LNCAP (cell line): ENCODE measurements around the gene METTL16.

ENCODE experiments used
- CTCF ChIP-seq: fragments of 450-650 bp; IDR thresholded peaks from 2 replicates; pipeline ENCODE4 v1.5.1; 2017; ENCODE audit warnings: mild to moderate bottlenecking

METTL16 gene

GRCh38 chr17:2391597-2392251, 120.0 kb downstream of the METTL16 start:
- TF ChIP-seq CTCF, result no peak

GRCh38 chr17:2390199-2390836, 121.4 kb downstream of the METTL16 start:
- TF ChIP-seq CTCF, result no peak

- no peak for TF ChIP-seq CTCF
Observed at GRCh38 chr17:2388683-2389055, 123.0 kb downstream of the METTL16 start.

- no peak for TF ChIP-seq CTCF
Observed at GRCh38 chr17:2388020-2388682, 123.5 kb downstream of the METTL16 start.

- TF ChIP-seq CTCF, result no peak
Observed at GRCh38 chr17:2387086-2388019, 124.3 kb downstream of the METTL16 start.

- TF ChIP-seq CTCF, result no peak
Observed at GRCh38 chr17:2386400-2387085, 125.1 kb downstream of the METTL16 start.
